ENCODE results near the gene ROR1. TPM values are rescaled to one million over a fixed set of nuclear protein-coding genes. Genes with fewer than 3 reads are reported as not detected.

Gene ROR1
- total RNA-seq, 1 donor from 2014 or later, result 81.4 TPM

GRCh38 chr1:63966016-63966415 is 192.2 kb downstream of the ROR1 start:
- peaks cover 20% of the 10 kb centered on the region for H3K36me3 Mint-ChIP-seq
- no peak for TF ChIP-seq CTCF (IDR thresholded peaks at IDR 0.05; ENCODE audit: unreplicated experiment)
- H3K27me3 Mint-ChIP-seq (ENCODE audit: low read depth), result no peaks in the 10 kb centered on the region
- no peak overlapping the region for H3K4me3 Mint-ChIP-seq
- peaks cover 52% of the 10 kb centered on the region for H3K4me1 Mint-ChIP-seq
- DNase-seq (ENCODE audit: low spot score in 2 of 2, unreplicated experiment in 2 of 2), result no peak
- H3K27ac Mint-ChIP-seq, result peak overlapping the region; percentile 75
- peaks cover 19% of the 10 kb centered on the region for H3K9me3 Mint-ChIP-seq

- Mint-ChIP-seq H3K4me3 (no peak overlapping the region), H3K36me3 (peaks cover 14% of the 10 kb centered on the region), H3K4me1 (peaks cover 62% of the 10 kb centered on the region), H3K27ac (peak overlapping the region; percentile 86), H3K27me3 (ENCODE audit: low read depth) (no peaks in the 10 kb centered on the region), H3K9me3 (peaks cover 12% of the 10 kb centered on the region)
- no peak for TF ChIP-seq CTCF (IDR thresholded peaks at IDR 0.05; ENCODE audit: unreplicated experiment)
- DNase-seq (ENCODE audit: low spot score in 2 of 2, unreplicated experiment in 2 of 2), result no peak
Measured at GRCh38 chr1:63967901-63968300, 194.1 kb downstream of the ROR1 start.

- peaks cover 71% of the 10 kb centered on the region for H3K4me1 Mint-ChIP-seq
- H3K27me3 Mint-ChIP-seq (ENCODE audit: low read depth), result no peaks in the 10 kb centered on the region
- H3K27ac Mint-ChIP-seq, result peak overlapping the region; percentile 80
- peaks cover 14% of the 10 kb centered on the region for H3K36me3 Mint-ChIP-seq
- peaks cover 12% of the 10 kb centered on the region for H3K9me3 Mint-ChIP-seq
- H3K4me3 Mint-ChIP-seq, result no peak overlapping the region
- DNase-seq (ENCODE audit: low spot score in 2 of 2, unreplicated experiment in 2 of 2), result no peak
- no peak for TF ChIP-seq CTCF (IDR thresholded peaks at IDR 0.05; ENCODE audit: unreplicated experiment)
Measured at GRCh38 chr1:63968663-63969440, 195.0 kb downstream of the ROR1 start.

GRCh38 chr1:63969441-63969901 is 195.7 kb downstream of the ROR1 start:
- no peak for DNase-seq (ENCODE audit: low spot score in 2 of 2, unreplicated experiment in 2 of 2)
- Mint-ChIP-seq H3K27me3 (ENCODE audit: low read depth) (no peaks in the 10 kb centered on the region), H3K27ac (peak overlapping the region; percentile 80), H3K36me3 (peaks cover 14% of the 10 kb centered on the region), H3K4me3 (no peak overlapping the region), H3K4me1 (peaks cover 71% of the 10 kb centered on the region), H3K9me3 (peaks cover 12% of the 10 kb centered on the region)
- no peak for TF ChIP-seq CTCF (IDR thresholded peaks at IDR 0.05; ENCODE audit: unreplicated experiment)

GRCh38 chr1:63971557-63971956 is 197.7 kb downstream of the ROR1 start:
- Mint-ChIP-seq H3K27me3 (ENCODE audit: low read depth) (no peaks in the 10 kb centered on the region), H3K27ac (peak overlapping the region; percentile 24), H3K4me3 (no peak overlapping the region), H3K4me1 (peaks cover 66% of the 10 kb centered on the region), H3K36me3 (peaks cover 14% of the 10 kb centered on the region), H3K9me3 (peaks cover 12% of the 10 kb centered on the region)
- no peak for DNase-seq (ENCODE audit: low spot score in 2 of 2, unreplicated experiment in 2 of 2)
- TF ChIP-seq CTCF (IDR thresholded peaks at IDR 0.05; ENCODE audit: unreplicated experiment), result no peak

Measured in mesothelial cell of epicardium (in vitro differentiated cells).